Loucy (cell line): Measurements from ENCODE around the gene STAC2.
"Not testable (repeated sequence)": the region's sequence is repeated elsewhere in the genome, so short reads cannot be mapped to it uniquely, and the experiment has no call there.

Experiments
- H2AFZ ChIP-seq: fragments of 200-600 bp; sonication (generic); 2 replicates; pipeline ENCODE4 v1.6.0; 2016; ENCODE audit warnings: antibody characterized with exemption, mild to moderate bottlenecking, low read length, moderate library complexity
- H3F3A ChIP-seq: fragments of 200-600 bp; 2 replicates; pipeline ENCODE4 v1.6.0; 2016; ENCODE audit warnings: antibody characterized with exemption, low read depth, mild to moderate bottlenecking
- H3K27me3 ChIP-seq: fragments of 200-600 bp; sonication (generic); 2 replicates; pipeline ENCODE4 v1.6.1; 2014; ENCODE audit warnings: low read length, mild to moderate bottlenecking; ENCODE audit not compliant: insufficient read depth, poor library complexity, severe bottlenecking
- H3K36me3 ChIP-seq: fragments of 200-600 bp; sonication (generic); 2 replicates; pipeline ENCODE4 v1.6.1; 2016; ENCODE audit warnings: low read length; ENCODE audit not compliant: insufficient read depth
- H3K4me1 ChIP-seq: fragments of 200-600 bp; sonication (generic); 2 replicates; pipeline ENCODE4 v1.5.1; 2014; ENCODE audit warnings: low read length, mild to moderate bottlenecking; ENCODE audit not compliant: insufficient read depth, poor library complexity, severe bottlenecking
- H3K4me2 ChIP-seq: fragments of 200-600 bp; sonication (generic); 2 replicates; pipeline ENCODE4 v1.6.0; 2014; ENCODE audit warnings: antibody characterized with exemption, low read length, low read depth, mild to moderate bottlenecking; ENCODE audit not compliant: poor library complexity, severe bottlenecking
- H3K4me3 ChIP-seq: fragments of 200-600 bp; sonication (generic); 2 replicates; pipeline ENCODE4 v1.5.1; 2014; ENCODE audit warnings: low read length, mild to moderate bottlenecking, mixed read lengths; ENCODE audit not compliant: poor library complexity, severe bottlenecking
- H3K79me2 ChIP-seq: fragments of 200-600 bp; sonication (generic); 2 replicates; pipeline ENCODE4 v1.6.1; 2014; ENCODE audit warnings: low read length; ENCODE audit not compliant: insufficient read depth
- H3K9ac ChIP-seq: fragments of 200-600 bp; sonication (generic); 2 replicates; pipeline ENCODE4 v1.6.0; 2014; ENCODE audit warnings: mild to moderate bottlenecking, low read depth, low read length, moderate library complexity; ENCODE audit not compliant: poor library complexity, severe bottlenecking
- H3K9me2 ChIP-seq: fragments of 200-600 bp; sonication (generic); replicated peaks from 2 replicates; pipeline ENCODE4 v1.6.1; 2016; ENCODE audit warnings: low read depth, low read length, mixed read lengths
- H3K9me3 ChIP-seq: fragments of 200-600 bp; sonication (generic); 2 replicates; pipeline ENCODE4 v1.6.1; 2014; ENCODE audit warnings: mild to moderate bottlenecking, antibody characterized with exemption, low read length, low read depth; ENCODE audit not compliant: insufficient read depth
- H4K20me1 ChIP-seq: fragments of 200-600 bp; sonication (generic); 2 replicates; pipeline ENCODE4 v1.6.0; 2014; ENCODE audit warnings: antibody characterized with exemption, low read length, mild to moderate bottlenecking; ENCODE audit not compliant: insufficient read depth, poor library complexity, severe bottlenecking
- EZH2phosphoT487 ChIP-seq: fragments of 200-600 bp; IDR thresholded peaks from 2 replicates; pipeline ENCODE4 v1.6.1; 2018; ENCODE audit warnings: antibody characterized with exemption, mild to moderate bottlenecking, moderate library complexity, borderline replicate concordance
- TF ChIP-seq, protein P1 (sequence below): fragments of 200-600 bp; sonication (generic); conservative IDR thresholded peaks from 2 replicates; pipeline ENCODE4 v1.5.1; 2014; ENCODE audit warnings: mild to moderate bottlenecking, antibody characterized with exemption, low read length

Gene STAC2

DNA sequence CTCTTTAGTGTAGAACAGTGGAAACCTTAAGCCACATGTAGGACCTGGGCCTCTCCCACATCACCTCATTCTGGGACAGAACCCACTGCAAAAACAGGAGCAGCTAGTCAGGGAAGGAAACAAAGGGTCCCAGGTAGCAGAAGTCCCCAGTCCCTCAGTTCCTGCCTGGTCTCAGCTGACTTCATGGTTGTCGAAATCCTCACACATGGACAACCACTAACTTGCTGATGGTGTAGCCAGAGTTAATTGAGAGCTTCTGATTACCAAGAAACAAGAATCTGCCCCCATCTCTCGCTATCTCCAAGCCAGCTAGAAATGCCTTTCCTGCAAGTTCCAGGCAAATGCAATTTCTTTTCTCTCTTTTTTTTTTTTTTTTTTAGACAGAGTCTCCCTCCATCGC lies 56.2 kb downstream of the STAC2 start:
- no peaks in the 10 kb centered on the region for H3K36me3 ChIP-seq
- no peak overlapping the region for H2AFZ ChIP-seq
- peaks cover 82% of the 10 kb centered on the region for H3K4me1 ChIP-seq
- no peaks in the 10 kb centered on the region for H3K9me3 ChIP-seq
- no peak overlapping the region for H3K4me2 ChIP-seq
- H3K9ac ChIP-seq, result peak overlapping the region; percentile 59
- H3K4me3 ChIP-seq, result no peak overlapping the region
- TF ChIP-seq, protein P1, sequence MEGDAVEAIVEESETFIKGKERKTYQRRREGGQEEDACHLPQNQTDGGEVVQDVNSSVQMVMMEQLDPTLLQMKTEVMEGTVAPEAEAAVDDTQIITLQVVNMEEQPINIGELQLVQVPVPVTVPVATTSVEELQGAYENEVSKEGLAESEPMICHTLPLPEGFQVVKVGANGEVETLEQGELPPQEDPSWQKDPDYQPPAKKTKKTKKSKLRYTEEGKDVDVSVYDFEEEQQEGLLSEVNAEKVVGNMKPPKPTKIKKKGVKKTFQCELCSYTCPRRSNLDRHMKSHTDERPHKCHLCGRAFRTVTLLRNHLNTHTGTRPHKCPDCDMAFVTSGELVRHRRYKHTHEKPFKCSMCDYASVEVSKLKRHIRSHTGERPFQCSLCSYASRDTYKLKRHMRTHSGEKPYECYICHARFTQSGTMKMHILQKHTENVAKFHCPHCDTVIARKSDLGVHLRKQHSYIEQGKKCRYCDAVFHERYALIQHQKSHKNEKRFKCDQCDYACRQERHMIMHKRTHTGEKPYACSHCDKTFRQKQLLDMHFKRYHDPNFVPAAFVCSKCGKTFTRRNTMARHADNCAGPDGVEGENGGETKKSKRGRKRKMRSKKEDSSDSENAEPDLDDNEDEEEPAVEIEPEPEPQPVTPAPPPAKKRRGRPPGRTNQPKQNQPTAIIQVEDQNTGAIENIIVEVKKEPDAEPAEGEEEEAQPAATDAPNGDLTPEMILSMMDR, result no peak
- no peak for TF ChIP-seq EZH2phosphoT487
- H3K27me3 ChIP-seq, result no peaks in the 10 kb centered on the region
- no peaks in the 10 kb centered on the region for H4K20me1 ChIP-seq
- no peaks in the 10 kb centered on the region for H3K79me2 ChIP-seq
- peaks cover 15% of the 10 kb centered on the region for H3F3A ChIP-seq
- no peaks in the 10 kb centered on the region for H3K9me2 ChIP-seq

DNA sequence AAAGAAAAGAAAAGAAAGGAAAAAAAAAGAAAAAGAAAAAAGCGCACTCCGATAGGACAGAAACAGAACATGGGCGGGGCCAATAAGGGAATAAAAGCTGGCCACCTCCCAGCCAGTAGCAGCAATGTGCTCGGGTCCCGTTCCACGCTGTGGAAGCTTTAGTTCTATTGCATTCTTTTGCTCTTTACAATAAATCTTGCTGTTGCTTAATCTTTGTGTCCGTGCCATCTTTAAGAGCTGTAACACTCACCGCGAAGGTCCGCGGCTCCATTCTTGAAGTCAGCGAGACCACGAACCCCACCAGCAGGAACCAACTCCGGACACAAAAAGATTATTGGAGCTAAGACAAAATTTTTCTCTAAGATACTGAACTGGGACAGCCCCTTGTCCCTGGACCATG lies 56.6 kb downstream of the STAC2 start:
- no peaks in the 10 kb centered on the region for H4K20me1 ChIP-seq
- no peak overlapping the region for H2AFZ ChIP-seq
- H3K4me3 ChIP-seq, result no peak overlapping the region
- H3K27me3 ChIP-seq, result no peaks in the 10 kb centered on the region
- H3K9me3 ChIP-seq, result no peaks in the 10 kb centered on the region
- H3K9ac ChIP-seq, result peak overlapping the region; percentile 59
- no peak for TF ChIP-seq EZH2phosphoT487
- TF ChIP-seq, protein P1, result no peak
- peaks cover 82% of the 10 kb centered on the region for H3K4me1 ChIP-seq
- H3K9me2 ChIP-seq, result no peaks in the 10 kb centered on the region
- no peak overlapping the region for H3K4me2 ChIP-seq
- peaks cover 15% of the 10 kb centered on the region for H3F3A ChIP-seq
- no peaks in the 10 kb centered on the region for H3K79me2 ChIP-seq
- no peaks in the 10 kb centered on the region for H3K36me3 ChIP-seq

DNA sequence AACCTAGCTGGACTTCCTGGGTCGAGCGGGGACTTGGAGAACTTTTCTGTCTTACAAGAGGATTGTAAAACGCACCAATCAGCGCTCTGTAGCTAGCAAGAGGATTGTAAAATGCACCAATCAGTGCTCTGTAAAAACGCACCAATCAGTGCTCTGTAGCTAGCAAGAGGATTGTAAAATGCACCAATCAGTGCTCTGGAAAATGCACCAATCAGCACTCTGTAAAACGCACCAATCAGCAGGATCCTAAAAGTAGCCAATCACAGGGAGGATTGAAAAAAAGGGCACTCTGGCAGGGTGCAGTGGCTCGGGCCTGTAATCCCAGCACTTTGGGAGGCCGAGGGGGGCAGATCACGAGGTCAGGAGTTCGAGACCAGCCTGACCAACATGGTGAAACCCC lies 57.2 kb downstream of the STAC2 start:
- not testable (repeated sequence) for H3K27me3 ChIP-seq, H3K79me2 ChIP-seq, H2AFZ ChIP-seq, H4K20me1 ChIP-seq, H3K9me2 ChIP-seq, H3K9me3 ChIP-seq, H3K36me3 ChIP-seq
- Histone ChIP-seq H3K4me3 (peak overlapping the region; percentile 64), H3F3A (peaks cover 15% of the 10 kb centered on the region), H3K9ac (peak overlapping the region; percentile 72), H3K4me1 (peaks cover 76% of the 10 kb centered on the region), H3K4me2 (peak overlapping the region; percentile 84)

DNA sequence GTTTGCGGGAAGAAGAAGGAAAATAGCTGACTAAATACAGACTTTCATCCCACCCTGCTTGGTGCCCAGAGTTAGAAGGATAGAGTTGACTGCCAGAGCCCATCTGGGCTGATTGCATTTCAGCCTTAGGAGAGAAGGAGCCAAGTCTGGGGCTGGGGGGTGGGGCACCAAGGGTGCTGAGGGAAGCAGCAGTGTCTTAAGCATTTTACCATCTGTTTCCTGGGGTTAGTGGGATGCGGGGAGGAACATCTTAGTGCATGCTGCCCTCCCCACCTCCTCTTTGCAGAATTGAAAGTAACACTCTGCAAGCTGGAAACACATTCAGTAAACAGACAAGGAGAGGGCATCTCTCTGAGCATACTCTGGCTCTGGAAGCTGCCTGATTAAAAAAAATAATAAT lies 58.3 kb downstream of the STAC2 start:
- no peak overlapping the region for H2AFZ ChIP-seq
- peaks cover 15% of the 10 kb centered on the region for H3F3A ChIP-seq
- H3K4me3 ChIP-seq, result peak overlapping the region; percentile 64
- peaks cover 66% of the 10 kb centered on the region for H3K4me1 ChIP-seq
- H3K4me2 ChIP-seq, result peak overlapping the region; percentile 84
- no peaks in the 10 kb centered on the region for H3K79me2 ChIP-seq
- no peaks in the 10 kb centered on the region for H3K27me3 ChIP-seq
- H4K20me1 ChIP-seq, result no peaks in the 10 kb centered on the region
- TF ChIP-seq, protein P1, result no peak
- TF ChIP-seq EZH2phosphoT487, result no peak
- no peaks in the 10 kb centered on the region for H3K36me3 ChIP-seq
- no peaks in the 10 kb centered on the region for H3K9me2 ChIP-seq
- H3K9ac ChIP-seq, result peak overlapping the region; percentile 72
- no peaks in the 10 kb centered on the region for H3K9me3 ChIP-seq
